KG1 (cell line): ENCODE data around the gene CEP104.

ENCODE experiments used
- DNase-seq: peaks from one replicate; lab custom pipeline; 2025; lab: John Stamatoyannopoulos, UW

CEP104 gene

DNA sequence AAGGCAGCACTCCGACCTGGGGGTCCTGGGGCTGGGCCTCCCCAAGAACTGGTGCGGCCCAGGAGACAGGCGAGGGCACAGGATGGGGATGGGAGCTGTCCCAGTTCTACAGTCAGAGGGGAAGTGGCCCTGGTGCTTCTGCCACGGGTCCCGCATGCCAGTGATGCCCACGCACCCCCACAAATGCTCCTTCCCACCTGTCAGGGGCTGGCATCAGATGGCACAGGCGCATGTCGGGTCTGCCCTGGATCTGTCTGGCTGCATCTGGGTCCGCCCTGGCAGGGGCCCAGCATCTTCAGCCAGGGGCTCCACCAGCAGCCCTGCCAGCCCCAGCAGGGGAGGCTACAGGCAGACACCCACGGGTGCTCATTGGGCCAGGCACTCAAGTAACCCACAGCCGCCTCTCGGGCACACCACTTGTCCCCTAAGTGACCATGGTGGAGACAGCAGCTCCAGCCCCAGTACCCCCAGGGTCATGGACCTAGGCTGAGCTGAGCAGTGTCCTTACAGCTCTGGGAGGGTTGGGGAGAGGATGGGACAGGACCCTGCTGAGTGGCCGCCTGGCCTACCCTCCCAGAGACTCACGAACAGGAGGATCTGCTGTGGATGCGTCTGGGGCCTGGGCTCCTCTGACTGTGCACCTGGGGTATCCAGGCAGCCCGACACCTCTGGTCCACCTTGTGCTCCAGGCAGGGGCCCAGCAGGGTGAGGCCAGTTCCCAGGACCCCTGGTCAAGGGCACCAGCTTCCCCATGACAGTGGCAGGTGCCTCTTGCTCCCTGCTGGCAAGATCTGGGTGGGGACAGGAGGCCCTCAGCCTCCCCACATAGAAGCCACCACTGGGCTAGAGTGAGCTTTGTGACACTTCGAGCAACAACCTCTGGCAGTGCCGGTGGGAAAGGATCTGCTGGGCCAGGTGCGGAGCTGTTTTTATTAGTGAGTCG lies 79.1 kb downstream of the CEP104 start:
- DNase-seq = no peak

DNA sequence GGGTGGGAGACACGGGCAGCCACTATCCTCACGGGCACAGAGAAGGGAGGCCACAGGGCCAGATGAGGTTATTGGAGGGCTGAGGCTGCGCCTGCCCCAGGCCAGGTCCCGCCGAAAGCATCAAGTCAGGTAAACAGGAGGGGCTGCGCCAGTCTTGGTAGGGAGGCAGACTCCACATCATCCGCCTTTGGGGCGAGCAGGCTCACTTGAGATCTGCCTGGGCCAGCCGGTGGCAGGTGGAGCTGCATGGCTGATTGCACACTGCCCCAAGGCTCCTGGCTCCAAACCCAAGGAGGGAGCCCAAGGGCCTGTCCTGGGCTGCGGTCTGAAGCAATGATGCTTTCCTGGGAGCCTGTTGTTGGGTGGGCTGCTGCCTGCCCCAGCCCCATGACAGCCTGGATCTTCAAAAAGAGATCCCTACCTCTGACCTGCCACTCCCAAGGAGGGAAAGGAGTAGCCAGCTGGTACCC lies 79.9 kb downstream of the CEP104 start:
- DNase-seq = no peak

DNA sequence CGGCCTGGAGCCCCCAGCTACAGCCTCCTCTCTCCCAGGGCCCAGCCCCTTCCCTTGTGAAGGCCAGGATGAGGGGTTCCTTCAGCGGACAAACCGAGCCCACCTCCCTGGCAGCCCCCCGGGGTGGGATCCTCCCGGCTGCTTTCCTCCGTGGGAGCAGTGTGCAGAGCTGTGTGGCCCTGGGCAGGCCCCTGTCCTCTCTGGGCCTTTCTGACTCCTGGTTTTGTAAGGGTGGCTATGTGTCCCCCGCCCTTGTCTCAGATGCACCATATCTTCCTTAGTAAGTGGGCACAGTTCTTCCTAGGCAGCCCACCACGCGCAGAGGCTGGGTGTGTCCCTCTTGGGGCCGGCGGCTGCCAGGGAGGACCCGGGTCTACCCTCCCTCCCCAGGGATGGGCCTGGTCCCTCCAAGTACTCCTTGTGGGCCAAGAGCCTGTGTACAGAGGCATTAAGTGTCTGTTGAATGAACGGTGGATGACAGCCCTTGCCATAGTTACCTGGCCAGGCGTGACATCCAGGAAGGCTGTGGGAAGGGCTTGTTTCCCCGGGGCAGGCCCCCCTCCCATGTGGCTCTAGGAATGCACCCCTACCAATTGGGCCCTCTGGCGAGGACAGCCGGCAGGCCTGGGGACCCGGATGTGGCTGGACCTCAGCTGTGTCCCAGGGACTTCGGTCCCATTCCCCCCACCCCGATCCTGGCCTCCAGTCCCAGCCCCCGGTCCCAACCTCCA lies 80.6 kb downstream of the CEP104 start:
- no peak for DNase-seq

DNA sequence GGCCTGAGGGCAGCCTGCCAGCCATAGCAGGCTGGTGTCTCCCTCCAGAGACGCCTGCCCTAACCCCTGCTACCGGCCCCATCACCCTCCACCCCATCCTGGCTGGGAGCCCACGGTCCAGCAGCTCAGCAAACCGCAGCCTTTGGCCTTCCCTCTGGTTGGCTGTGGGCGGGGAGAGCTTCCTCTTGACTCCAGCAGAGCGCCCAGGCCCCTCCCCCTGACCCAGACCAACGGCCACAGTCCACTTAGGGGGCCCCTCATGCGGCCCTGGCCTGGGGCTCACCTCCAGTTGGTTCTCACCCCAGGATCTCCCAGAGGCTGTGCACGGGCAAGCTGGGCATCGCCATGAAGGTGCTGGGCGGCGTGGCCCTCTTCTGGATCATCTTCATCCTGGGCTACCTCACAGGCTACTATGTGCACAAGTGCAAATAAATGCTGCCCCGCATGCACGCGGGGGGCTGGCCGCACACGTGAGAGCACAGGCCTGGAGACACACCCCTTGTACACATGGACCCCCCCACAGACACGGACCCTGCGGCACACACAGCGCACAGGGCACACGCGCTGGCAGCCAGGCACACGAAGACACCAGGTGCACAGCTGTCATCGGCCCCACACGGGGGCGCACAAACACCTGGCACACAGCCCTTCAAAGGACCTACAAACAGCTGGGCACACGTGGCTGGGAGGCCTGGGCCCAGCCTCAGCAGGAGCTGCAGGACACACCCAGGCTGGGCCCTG lies 81.4 kb downstream of the CEP104 start:
- no peak for DNase-seq

DNA sequence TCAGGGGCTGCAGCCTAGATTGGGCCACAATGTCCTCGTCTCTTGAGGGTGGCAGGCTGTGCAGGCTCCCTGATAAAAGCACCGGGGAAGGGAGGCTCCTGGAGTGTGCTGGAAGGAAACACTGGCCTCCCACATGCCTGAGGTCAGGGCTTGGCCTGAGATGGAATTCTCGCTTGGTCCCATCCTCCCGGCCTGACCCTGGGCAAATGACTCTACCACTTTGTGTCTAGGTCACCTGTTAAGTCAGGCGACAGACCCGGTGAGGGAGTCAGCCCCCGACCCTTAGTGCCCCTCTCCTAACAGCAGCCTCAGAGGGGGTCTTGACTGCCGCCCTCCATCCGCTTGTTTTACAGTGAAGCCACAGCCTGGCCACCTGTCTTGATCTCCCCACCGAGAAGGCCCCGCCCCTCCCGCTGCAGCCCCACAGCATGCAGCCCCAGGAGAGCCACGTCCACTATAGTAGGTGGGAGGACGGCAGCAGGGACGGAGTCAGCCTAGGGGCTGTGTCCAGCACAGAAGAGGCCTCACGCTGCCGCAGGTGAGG lies 82.0 kb downstream of the CEP104 start:
- DNase-seq = no peak

DNA sequence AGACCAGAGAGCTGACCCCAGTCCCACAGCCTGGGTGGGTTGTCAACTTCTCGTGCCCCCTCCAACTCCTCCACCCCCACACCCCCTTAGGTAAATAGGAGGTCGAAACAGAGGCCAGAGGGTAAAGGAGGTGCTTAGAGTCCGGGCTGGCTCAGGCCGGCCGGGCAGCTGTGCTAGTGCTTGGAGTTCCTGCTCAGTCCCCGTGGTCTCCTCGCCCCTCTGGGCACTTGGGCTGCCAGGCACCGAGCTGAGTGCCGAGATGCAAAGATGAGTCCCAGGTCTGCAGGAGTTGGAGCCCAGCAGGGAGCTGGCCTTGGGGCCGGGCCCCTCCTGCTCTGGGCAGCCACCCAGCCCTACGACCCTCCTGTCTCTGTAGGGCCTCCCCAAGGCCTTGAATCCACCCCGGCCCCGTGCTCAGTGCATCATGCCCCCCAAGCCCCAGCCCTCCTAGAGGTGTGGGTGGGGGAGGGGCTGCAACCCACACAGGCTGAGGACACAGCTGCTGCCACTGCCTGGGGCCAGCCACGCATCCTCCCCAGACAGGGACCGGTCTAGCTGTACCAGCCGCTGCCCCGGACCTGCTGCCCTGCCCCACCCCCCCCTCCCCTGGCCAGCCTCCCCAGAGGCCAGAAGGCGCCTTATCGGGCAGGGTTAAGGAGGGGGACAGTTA lies 82.6 kb downstream of the CEP104 start:
- DNase-seq = no peak

DNA sequence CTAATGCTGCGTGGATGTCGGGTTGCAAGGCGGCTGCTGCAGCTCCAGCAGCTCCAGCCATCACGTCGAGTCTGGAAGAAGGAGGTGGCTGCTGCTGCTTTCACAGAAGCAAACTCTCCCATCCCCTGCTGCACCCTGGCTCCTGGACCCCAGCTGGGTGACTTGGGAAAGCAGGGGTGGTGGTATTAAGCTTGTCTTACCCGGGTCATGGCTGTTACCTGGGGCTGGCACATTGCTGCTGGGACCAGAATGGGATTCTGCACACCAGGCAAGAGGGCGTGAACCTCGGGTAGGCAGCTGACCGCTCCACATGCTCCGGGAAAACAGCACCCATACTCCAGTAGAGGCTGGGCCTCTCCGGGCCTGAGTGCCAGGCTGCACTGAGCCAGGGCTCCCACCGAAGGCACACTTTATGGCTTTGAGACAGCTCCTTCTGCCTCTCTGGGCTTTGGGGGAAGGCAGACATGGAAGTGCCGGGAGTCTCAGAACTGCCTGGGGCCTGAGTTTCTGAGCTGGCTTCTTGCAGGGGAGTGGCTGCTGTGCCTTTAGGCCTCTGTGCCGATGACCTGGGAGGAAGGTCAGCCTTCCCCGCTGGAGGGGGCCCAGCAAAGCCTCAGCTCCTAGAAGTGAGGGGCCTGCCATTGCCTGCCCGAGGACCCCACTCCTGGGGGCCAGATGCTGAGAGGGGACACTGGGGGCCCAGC lies 83.3 kb downstream of the CEP104 start:
- DNase-seq = no peak

DNA sequence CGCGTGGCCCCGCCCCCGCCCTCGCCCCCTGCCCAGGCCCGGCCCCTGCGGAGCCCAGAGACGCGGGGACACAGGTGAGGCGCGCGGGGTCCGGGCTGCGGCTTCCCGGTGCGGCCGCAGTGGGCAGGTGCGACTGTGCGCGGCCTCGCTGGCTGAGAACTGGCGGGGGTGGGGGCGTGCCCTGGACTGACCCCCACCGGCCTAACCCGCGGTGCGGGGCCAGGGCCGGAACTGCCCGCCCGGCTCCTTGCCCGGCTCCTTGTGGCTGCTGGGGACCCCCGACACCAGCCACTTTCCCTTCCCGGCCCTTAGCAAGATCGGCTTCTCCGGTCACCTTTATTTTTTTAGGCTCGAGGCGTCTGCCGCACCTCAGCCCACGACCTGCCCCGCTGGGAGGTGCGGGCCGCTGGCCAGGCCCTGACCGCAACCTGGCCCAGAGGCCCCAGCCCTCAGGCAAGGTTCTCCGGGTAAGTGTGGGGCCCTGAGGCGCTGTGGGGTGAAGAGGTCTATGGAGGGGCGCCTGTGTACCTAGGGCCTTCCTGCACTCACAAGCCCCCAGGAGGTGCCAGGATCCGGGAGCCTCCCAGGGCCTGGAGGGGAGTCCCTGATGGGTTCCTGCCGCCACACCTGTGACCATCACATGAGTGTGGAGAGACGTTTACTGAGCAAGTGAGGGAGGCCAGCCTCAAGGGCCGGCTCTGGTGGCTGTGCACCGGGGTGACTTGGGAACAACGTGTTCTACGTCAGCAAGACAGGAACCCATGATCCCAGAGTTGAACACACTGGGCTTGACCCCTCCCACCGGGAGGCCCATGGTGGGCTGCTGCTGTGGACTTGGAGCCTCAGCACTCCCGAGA lies 84.1 kb downstream of the CEP104 start, which contains the start of gene SMIM1:
SMIM1 (plus strand) TSS at position 35 of the 857 bp plus-strand sequence. CDS start 2,625 bp downstream, outside the sequence.
- DNase-seq = no peak

DNA sequence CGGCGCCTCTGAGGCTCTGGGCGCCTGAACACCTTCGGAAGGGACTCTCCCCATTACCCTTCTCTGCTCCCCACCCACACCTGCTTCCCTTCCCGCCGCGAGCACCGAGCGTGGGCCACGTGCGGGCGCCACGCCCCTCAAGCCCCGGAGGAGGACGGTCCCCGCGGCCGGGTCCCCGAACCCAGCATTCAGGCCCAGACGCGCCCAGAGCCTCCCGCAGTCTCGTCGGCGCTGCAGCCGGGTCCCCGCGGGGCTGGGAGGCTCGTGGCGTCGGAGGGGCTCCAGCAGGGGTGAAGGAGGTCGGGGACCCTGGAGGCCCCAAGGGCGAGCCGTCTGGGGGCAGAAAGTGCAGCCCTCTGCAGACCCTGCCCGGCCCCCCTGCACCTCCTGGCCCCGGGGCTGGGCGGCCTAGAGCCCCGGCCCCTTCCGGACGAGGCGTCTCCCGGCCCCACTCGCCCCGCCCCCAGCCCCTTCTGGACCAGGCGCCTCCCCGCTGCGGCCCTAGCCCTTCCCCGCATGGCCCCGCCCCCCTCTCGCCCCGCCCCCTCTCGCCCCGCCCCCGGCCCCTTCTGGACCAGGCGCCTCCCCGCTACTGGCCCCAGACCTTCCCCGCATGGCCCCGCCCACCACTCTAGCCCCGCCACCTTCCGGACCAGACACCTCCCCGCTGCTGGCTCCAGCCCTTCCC lies 84.8 kb downstream of the CEP104 start:
- DNase-seq = peak; percentile 23

DNA sequence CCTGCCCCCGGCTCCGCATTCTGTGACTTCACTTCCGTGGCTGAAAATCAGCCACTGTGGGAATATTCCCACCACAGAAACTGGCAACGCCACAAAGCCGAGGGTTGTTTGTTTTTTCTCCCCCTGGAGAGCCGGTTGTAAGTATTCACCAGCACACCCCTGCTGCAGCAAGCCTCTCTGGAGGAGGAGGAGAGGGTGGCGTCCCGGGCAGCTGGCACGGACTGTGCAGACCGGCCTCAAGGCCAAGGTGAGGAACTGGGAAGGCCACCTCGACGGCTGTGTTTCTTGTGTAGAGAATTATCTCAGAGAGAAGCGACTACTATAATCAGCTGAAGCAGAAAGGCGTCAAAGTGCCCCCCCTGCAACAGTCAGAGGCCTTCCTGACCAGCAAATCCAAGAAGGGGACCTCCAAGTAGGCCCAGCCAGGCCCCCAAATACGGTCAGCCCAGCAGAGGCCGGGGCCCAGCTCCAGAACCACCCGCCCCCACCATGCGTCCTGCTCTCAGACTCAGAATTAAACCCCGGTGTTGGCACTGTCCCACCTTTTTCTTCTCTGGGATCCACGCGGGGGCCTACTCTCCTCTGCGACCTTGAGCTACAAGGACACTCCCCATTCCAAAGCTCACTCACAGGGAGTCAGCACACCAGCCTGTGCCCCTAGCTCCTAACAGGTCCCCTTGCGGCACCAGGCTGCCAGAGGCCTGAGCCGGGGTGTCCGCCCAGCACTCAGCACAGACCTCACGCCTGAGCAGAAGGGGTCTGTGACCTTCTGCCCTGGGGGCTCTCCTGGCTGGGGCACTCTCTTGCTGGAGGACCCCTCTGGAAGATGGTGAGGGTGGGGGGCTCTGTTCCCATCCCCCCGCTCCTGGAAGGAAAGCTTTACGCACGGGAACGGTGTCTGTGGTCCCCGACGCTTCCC lies 85.6 kb downstream of the CEP104 start:
- no peak for DNase-seq

DNA sequence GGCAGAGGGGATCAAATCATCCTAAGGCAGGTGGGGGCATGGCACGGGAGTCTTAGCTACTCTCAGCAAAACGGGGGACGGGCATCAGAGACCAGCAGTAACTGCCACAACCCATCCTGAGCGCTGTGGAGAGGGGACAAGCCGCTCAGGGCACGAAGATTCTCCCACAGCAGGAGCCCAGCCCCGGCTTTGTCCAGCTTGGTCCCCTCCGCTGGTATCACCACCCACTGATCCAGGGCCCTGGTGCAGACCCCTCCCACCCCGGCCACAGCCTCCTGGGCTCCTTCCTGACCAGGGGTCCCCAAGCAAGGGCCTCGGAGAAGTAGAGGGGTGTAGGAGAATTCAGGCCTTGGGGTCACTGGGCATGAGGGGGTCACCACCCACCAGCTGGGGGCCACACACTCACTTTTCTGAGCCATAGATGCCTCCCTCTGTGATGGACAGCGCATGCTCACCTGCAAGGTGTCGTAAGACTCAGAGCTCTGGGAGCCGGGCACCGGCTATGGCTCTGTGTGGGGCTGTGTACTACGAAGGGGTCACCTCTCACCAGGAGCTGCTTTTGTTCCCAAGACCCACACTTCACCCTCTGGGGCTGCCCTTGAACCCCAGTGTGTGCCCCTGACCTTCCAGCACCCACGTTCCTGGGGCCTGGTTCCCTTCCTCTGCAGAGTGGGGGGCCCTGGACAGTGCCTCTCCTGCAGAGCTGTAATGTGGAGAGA lies 86.8 kb downstream of the CEP104 start:
- no peak for DNase-seq

DNA sequence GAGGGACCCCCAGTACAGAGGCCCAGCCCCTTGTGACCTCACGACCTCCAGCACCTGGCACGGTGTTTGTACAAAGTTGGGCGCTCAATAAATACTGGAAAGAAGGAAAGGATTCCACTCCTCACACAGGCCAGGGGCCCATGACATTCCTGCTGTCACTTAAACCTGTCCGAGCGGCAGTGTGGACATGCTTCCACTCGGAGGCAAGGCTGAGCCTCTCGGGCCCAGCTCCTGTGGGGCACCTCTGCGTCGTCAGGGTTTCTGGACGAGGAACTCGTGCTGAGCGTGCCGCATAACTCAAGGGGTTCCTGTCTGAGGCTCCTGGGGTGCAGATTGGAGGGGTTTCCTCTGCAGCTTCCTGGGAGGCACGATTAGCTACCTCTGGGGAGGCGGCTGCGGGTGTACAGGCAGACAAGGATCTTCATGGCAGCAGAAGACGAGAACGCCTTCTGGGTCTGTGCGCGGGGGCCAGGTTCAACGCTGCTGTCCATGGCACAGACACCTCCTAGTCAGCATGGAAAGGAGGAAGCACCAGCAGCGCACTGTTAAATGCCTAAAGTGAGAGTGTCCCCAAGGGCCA lies 88.1 kb downstream of the CEP104 start:
- no peak for DNase-seq

DNA sequence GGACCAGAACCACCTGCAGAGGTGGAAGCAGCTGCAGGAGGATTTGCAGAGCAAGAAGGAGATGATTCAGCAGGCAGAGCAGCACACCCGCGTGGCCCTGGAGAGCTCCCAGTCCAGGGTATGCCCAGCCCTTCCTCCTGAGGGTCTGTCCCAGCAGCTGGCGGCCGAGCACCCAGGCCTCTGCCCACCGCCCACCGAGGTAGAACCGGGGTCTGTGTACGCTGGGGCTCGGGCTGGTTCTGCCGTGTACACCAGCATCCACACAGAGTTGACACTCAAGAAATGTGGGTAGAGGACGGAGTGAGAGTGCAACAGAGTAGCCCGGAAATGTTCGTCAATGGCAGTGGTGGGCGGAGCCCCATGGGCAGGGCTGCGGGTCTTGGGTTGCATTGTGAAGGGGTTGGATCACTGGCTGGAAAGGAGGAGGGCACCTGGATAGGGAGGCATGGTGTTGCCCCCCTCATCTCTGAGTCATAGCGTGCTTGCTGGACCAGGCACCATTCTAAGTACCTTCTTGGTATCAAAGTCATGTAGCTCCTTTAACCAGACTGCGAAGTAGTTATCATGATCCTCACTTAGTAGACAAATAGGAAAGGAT lies 89.6 kb downstream of the CEP104 start:
- DNase-seq = no peak

DNA sequence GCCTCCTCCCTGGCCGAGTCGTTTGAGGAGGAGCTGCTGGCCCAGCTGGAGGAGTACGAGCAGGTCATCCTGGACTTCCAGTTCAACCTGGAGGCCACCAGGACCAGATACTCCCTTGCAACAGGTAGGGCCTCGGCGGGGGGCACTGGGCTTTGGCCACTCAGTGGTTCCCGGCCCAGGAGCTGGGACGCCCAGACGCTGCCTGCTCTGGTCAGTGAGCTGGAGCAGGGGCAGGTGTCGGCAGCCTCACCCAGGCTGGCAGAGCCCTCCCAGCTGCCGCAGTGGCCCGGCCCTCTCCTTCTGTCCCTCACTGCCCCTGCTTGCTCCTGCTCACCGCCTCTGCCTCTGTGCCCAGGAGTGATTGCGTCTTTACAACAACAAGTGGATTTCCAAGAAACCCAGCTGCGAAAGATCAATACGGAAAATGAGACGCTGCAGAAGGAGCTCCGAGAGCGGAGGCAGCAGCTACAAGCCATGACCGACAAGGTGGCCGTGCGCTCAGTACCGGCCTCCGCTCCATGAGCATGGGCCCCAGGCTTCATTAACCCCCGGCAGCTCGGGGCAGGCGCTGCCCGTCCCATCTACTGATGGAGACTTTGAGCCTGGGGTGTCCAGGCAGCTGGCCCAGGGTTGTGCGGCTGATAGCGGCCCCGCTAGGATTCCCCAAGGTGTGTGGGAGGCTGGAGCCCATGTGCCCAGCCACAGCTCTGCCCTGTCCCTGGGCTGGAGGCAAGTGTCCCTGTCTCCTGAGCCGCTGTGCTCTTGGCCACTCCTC lies 93.5 kb downstream of the CEP104 start:
- DNase-seq = no peak

DNA sequence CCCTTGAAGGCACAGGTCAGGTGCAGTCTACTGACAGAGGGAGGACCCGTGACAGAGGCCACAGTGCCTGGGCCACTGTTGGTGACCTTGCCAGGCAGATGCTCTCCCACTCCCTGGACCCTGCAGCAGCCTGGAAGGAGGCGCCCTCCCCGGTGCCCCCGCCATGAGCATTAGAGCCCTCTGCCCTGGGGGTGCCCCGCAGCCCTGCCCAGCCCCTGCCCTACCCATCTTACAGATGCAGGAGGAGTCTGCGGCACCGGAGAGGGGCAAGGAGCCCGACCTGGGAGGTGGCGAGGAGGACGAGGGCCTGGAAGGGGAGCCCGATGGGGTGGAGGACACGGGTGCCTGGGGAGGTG lies 94.2 kb downstream of the CEP104 start:
- no peak for DNase-seq
